Activated CD4-positive, alpha-beta T cell treated with anti-CD3 and anti-CD28 coated beads, Interleukin-2, amount 10 ng/mL, durations not matched to agents 7 days and 5 days (primary cell): ENCODE data around the gene VPS26B. TPM values are rescaled to one million over a fixed set of nuclear protein-coding genes. Genes with fewer than 3 reads are reported as not detected.
"Not testable (repeated sequence)": the region's sequence is repeated elsewhere in the genome, so short reads cannot be mapped to it uniquely, and the experiment has no call there.

Experiments used
- CTCF ChIA-PET: fragments of 350-600 bp; sonication (Branson Sonifier 250); formaldehyde crosslinking; loops from one replicate; lab custom pipeline; 2021; ENCODE audit warnings: antibody characterized with exemption; lab: Charles Lee
- POLR2A ChIA-PET: fragments of 350-600 bp; sonication (Branson Sonifier 250); formaldehyde crosslinking; loops from one replicate; lab custom pipeline; 2021; ENCODE audit warnings: antibody characterized with exemption; lab: Charles Lee
- DNase-seq: peaks from one replicate; pipeline ENCODE4 v3.0.0-alpha.2; 2020
- H3K27ac Mint-ChIP-seq: one replicate; pipeline ENCODE4 v1.8.0; 2021; ENCODE audit warnings: mild to moderate bottlenecking, moderate library complexity, mixed read lengths
- H3K27me3 Mint-ChIP-seq: one replicate; pipeline ENCODE4 v1.8.0; 2021; ENCODE audit warnings: mixed read lengths
- H3K36me3 Mint-ChIP-seq: one replicate; pipeline ENCODE4 v1.8.0; 2021; ENCODE audit warnings: low read depth, mixed read lengths
- H3K4me1 Mint-ChIP-seq: one replicate; pipeline ENCODE4 v1.8.0; 2021; ENCODE audit warnings: mixed read lengths
- H3K4me3 Mint-ChIP-seq: one replicate; pipeline ENCODE4 v1.8.0; 2021; ENCODE audit warnings: mild to moderate bottlenecking, moderate library complexity, mixed read lengths
- H3K9me3 Mint-ChIP-seq: one replicate; pipeline ENCODE4 v1.8.0; 2021; ENCODE audit warnings: mixed read lengths
- total RNA-seq, 2 experiments: library from RNA; stranded (reverse); gene quantifications; one replicate each; pipeline ENCODE4 v1.2.3, GENCODE V29; 2021

VPS26B gene
- total RNA-seq, 2 experiments from 2014 or later = 66.4 to 66.9 TPM

GRCh38 chr11:134252346-134253187 lies 28.1 kb downstream of the VPS26B start:
- H3K27me3 Mint-ChIP-seq = no peaks in the 10 kb centered on the region
- no peaks in the 10 kb centered on the region for H3K9me3 Mint-ChIP-seq
- H3K36me3 Mint-ChIP-seq = peaks cover 18% of the 10 kb centered on the region
- ChIA-PET CTCF (interaction anchor here (1.0 to 2.1 kb wide), 6 partner anchors 11 to 28 kb away, joined by 3 to 6 read pairs (median 4); partner anchors contain the start of gene VPS26B), POLR2A (interaction anchor here (3.0 kb wide), 1 partner anchor 28 kb away, joined by 14 read pairs; the partner anchor contains the start of genes NCAPD3 and VPS26B)
- peak overlapping the region; percentile 83 for H3K27ac Mint-ChIP-seq
- H3K4me3 Mint-ChIP-seq = peak overlapping the region; percentile 88
- peaks cover 35% of the 10 kb centered on the region for H3K4me1 Mint-ChIP-seq
- DNase-seq = peak; percentile 41

GRCh38 chr11:134253188-134253993 lies 28.9 kb downstream of the VPS26B start, which contains the start of the genes ACAD8 and THYN1:
ACAD8 (plus strand) TSS chr11:134253568; CDS start chr11:134253601, 33 bp downstream.
THYN1 (minus strand) TSS chr11:134253352; CDS start chr11:134252882, 470 bp downstream.
- Mint-ChIP-seq H3K4me3 (peak within 1 kb of the TSS; percentile 88), H3K4me1 (peaks cover 35% of the 10 kb centered on the region), H3K27ac (peak within 1 kb of the TSS; percentile 89), H3K36me3 (peaks cover 12% of the 10 kb centered on the region), H3K9me3 (no peaks in the 10 kb centered on the region), H3K27me3 (no peaks in the 10 kb centered on the region)
- ChIA-PET POLR2A (interaction anchor here (0.5 to 3.0 kb wide), 2 partner anchors 17 to 29 kb away, joined by 4 to 14 read pairs; partner anchors contain the start of genes NCAPD3 and VPS26B), CTCF (interaction anchor here (1.0 to 2.1 kb wide), 4 partner anchors 11 to 22 kb away, joined by 4 to 6 read pairs (median 4); no protein-coding TSS in a partner anchor)
- DNase-seq = peak; percentile 97

- Mint-ChIP-seq H3K4me3 (peak overlapping the region; percentile 88), H3K36me3 (peaks cover 9% of the 10 kb centered on the region), H3K9me3 (no peaks in the 10 kb centered on the region), H3K27ac (no peak overlapping the region), H3K4me1 (peaks cover 27% of the 10 kb centered on the region), H3K27me3 (no peaks in the 10 kb centered on the region)
- CTCF ChIA-PET = interaction anchor here (0.8 to 1.6 kb wide), 5 partner anchors 16 to 30 kb away, joined by 3 to 9 read pairs (median 3); partner anchors contain the start of genes GLB1L3 and VPS26B
- no peak for DNase-seq
- POLR2A ChIA-PET = interaction anchor here (3.0 kb wide), 1 partner anchor 30 kb away, joined by 14 read pairs; the partner anchor contains the start of genes NCAPD3 and VPS26B
Observed at GRCh38 chr11:134254433-134255183, 30.1 kb downstream of the VPS26B start.

GRCh38 chr11:134255184-134255561 lies 30.7 kb downstream of the VPS26B start:
- DNase-seq, H3K27ac Mint-ChIP-seq, H3K4me3 Mint-ChIP-seq, H3K27me3 Mint-ChIP-seq, H3K9me3 Mint-ChIP-seq: not testable (repeated sequence)
- Mint-ChIP-seq H3K36me3 (peaks cover 15% of the 10 kb centered on the region), H3K4me1 (peaks cover 31% of the 10 kb centered on the region)
- POLR2A ChIA-PET = interaction anchor here (3.0 kb wide), 1 partner anchor 31 kb away, joined by 14 read pairs; the partner anchor contains the start of genes NCAPD3 and VPS26B
- CTCF ChIA-PET = interaction anchor here (0.8 to 1.6 kb wide), 4 partner anchors 17 to 31 kb away, joined by 3 to 9 read pairs (median 4); partner anchors contain the start of genes GLB1L3 and VPS26B

GRCh38 chr11:134257101-134257500 lies 32.6 kb downstream of the VPS26B start:
- H3K27ac Mint-ChIP-seq = no peak overlapping the region
- H3K27me3 Mint-ChIP-seq = no peaks in the 10 kb centered on the region
- ChIA-PET POLR2A (no interaction called here), CTCF (interaction anchor here (0.6 to 1.4 kb wide), 2 partner anchors 19 to 206 kb away, joined by 4 to 5 read pairs; partner anchors contain the start of gene GLB1L3)
- DNase-seq = no peak
- peaks cover 29% of the 10 kb centered on the region for H3K4me1 Mint-ChIP-seq
- H3K9me3 Mint-ChIP-seq = no peaks in the 10 kb centered on the region
- no peak overlapping the region for H3K4me3 Mint-ChIP-seq
- peaks cover 13% of the 10 kb centered on the region for H3K36me3 Mint-ChIP-seq

- no peak overlapping the region for H3K4me3 Mint-ChIP-seq
Observed at GRCh38 chr11:134258577-134258976, 34.1 kb downstream of the VPS26B start.

GRCh38 chr11:134260503-134260902 lies 36.0 kb downstream of the VPS26B start:
- Mint-ChIP-seq H3K4me1 (peaks cover 12% of the 10 kb centered on the region), H3K9me3 (no peaks in the 10 kb centered on the region), H3K27ac (no peak overlapping the region), H3K4me3 (no peak overlapping the region), H3K27me3 (no peaks in the 10 kb centered on the region), H3K36me3 (peaks cover 23% of the 10 kb centered on the region)
- CTCF ChIA-PET = interaction anchor here (1.3 to 3.2 kb wide), 3 partner anchors 14 to 30 kb away, joined by 3 to 28 read pairs (median 12); partner anchors contain the start of gene GLB1L3
- POLR2A ChIA-PET = no interaction called here
- no peak for DNase-seq

More at GRCh38 chr11:134258577-134258976, 34.1 kb downstream of the VPS26B start:
- Mint-ChIP-seq H3K27ac (no peak overlapping the region), H3K27me3 (no peaks in the 10 kb centered on the region), H3K4me1 (peaks cover 25% of the 10 kb centered on the region), H3K36me3 (peaks cover 22% of the 10 kb centered on the region), H3K9me3 (no peaks in the 10 kb centered on the region)
- ChIA-PET CTCF (no interaction called here), POLR2A (interaction anchor here (0.5 kb wide), 1 partner anchor 34 kb away, joined by 5 read pairs; the partner anchor contains the start of gene VPS26B)
- no peak for DNase-seq

GRCh38 chr11:134260983-134261382 lies 36.5 kb downstream of the VPS26B start:
- ChIA-PET CTCF (interaction anchor here (1.2 to 3.2 kb wide), 5 partner anchors 12 to 41 kb away, joined by 3 to 28 read pairs (median 8); partner anchors contain the start of gene GLB1L3), POLR2A (no interaction called here)
- H3K4me3 Mint-ChIP-seq = no peak overlapping the region
- no peaks in the 10 kb centered on the region for H3K9me3 Mint-ChIP-seq
- no peak overlapping the region for H3K27ac Mint-ChIP-seq
- peaks cover 23% of the 10 kb centered on the region for H3K36me3 Mint-ChIP-seq
- peaks cover 9% of the 10 kb centered on the region for H3K4me1 Mint-ChIP-seq
- no peak for DNase-seq
- H3K27me3 Mint-ChIP-seq = no peaks in the 10 kb centered on the region

- DNase-seq = peak; percentile 66
- Mint-ChIP-seq H3K27me3 (no peaks in the 10 kb centered on the region), H3K9me3 (no peaks in the 10 kb centered on the region), H3K36me3 (peaks cover 26% of the 10 kb centered on the region), H3K4me3 (no peak overlapping the region), H3K4me1 (peaks cover 17% of the 10 kb centered on the region), H3K27ac (no peak overlapping the region)
- ChIA-PET POLR2A (no interaction called here), CTCF (interaction anchor here (0.9 to 3.2 kb wide), 8 partner anchors 11 to 107 kb away, joined by 3 to 28 read pairs (median 5); partner anchors contain the start of genes GLB1L3 and VPS26B)
Observed at GRCh38 chr11:134261626-134262488, 37.4 kb downstream of the VPS26B start.

GRCh38 chr11:134264966-134265764 lies 40.7 kb downstream of the VPS26B start:
- no peak overlapping the region for H3K4me3 Mint-ChIP-seq
- ChIA-PET CTCF (interaction anchor here (0.8 to 1.8 kb wide), 3 partner anchors 9 to 12 kb away, joined by 4 to 7 read pairs (median 4); partner anchors contain the start of genes ACAD8, GLB1L3 and THYN1), POLR2A (no interaction called here)
- H3K9me3 Mint-ChIP-seq = no peaks in the 10 kb centered on the region
- H3K4me1 Mint-ChIP-seq = peaks cover 31% of the 10 kb centered on the region
- H3K27me3 Mint-ChIP-seq = no peaks in the 10 kb centered on the region
- H3K27ac Mint-ChIP-seq = no peak overlapping the region
- H3K36me3 Mint-ChIP-seq = peaks cover 17% of the 10 kb centered on the region
- DNase-seq = no peak
